NT2/D1 (cell line): Measurements from ENCODE around the gene CDK2.
"Not testable (repeated sequence)": the region's sequence is repeated elsewhere in the genome, so short reads cannot be mapped to it uniquely, and the experiment has no call there.

Experiments used
- YY1 ChIP-seq: IDR thresholded peaks from 2 replicates; pipeline ENCODE4 v1.6.1; 2011; ENCODE audit not compliant: insufficient read length, insufficient read depth
- ZNF274 ChIP-seq: IDR thresholded peaks from 2 replicates; pipeline ENCODE4 v1.6.1; 2011; ENCODE audit warnings: mild to moderate bottlenecking, low read depth, low read length

- not testable (repeated sequence) for TF ChIP-seq ZNF274, YY1
Observed at GRCh38 chr12:55919032-55919431, 47.6 kb upstream of the CDK2 start.
